ENCODE results near the gene GRIK4. TPM values are rescaled to one million over a fixed set of nuclear protein-coding genes. Genes with fewer than 3 reads are reported as not detected.
"Not testable (repeated sequence)": the region's sequence is repeated elsewhere in the genome, so short reads cannot be mapped to it uniquely, and the experiment has no call there.

Gene GRIK4
- total RNA-seq, 1 donor from 2014 or later, result 0.52 TPM

DNA sequence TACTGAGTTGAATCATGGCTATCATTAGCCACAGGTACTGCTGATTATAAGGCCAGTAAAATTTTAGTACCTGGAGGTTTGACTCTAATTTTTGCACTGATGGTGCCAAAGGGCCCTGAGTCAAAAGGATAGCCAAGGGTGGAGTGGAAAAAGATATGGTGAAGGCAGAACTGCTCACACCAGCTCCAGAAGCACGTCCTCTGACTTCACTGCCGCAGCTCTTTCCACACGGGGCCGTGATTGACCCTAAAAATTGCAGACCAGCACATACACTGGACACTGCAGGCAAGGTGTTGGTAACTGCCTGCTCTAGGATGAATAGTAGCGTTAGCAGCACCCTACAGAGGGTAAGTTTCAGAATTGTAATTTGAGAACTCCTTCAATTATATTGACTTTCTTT is 25.4 kb upstream of the GRIK4 start:
- peaks cover 23 to 45% (median 42%) of the 10 kb centered on the region in 3 donors for H3K36me3 ChIP-seq (ENCODE audit: control insufficient read depth in 3 of 3, insufficient read depth in 3 of 3, low read length in 3 of 3)

DNA sequence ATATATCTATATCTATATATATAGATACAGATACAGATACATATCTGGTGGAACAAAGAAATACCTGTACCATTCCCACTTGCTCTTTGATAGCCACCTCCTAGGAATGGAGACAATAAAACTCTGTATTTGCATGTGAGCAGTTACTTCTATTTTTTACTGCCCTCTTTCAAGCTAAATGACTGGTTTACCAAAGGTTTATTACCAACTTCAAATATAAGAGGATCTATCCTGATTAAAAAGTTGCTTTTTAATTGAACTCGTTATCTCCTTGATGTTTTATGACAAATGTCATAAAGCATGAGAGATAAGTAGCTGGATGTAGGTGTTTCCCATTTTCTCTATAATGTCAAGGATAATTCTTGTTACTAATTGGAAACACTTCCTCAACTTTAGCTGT is 21.7 kb upstream of the GRIK4 start:
- no peaks in the 10 kb centered on the region for H3K9me3 ChIP-seq (ENCODE audit: control insufficient read depth in 3 of 3, low read length in 3 of 3)
- H3K27ac ChIP-seq (ENCODE audit: low read depth, low read length), result no peak overlapping the region
- H3K36me3 ChIP-seq (ENCODE audit: control insufficient read depth in 3 of 3, insufficient read depth in 3 of 3, low read length in 3 of 3), result peaks cover 12 to 28% (median 26%) of the 10 kb centered on the region in 3 donors
- H3K4me3 ChIP-seq (ENCODE audit: low read length in 3 of 3), result no peak overlapping the region
- no peaks in the 10 kb centered on the region for H3K27me3 ChIP-seq (ENCODE audit: control insufficient read depth in 3 of 3, insufficient read depth in 3 of 3, low read length in 3 of 3)
- no peak overlapping the region for H3K9ac ChIP-seq (ENCODE audit: low read depth in 1 of 3, low read length in 3 of 3)
- no peaks in the 10 kb centered on the region for H3K4me1 ChIP-seq (ENCODE audit: control insufficient read depth in 3 of 3, insufficient read depth in 3 of 3, low read length in 3 of 3)

More for the DNA sequence above, 25.4 kb upstream of the GRIK4 start:
- H3K27me3 ChIP-seq (ENCODE audit: control insufficient read depth in 3 of 3, insufficient read depth in 3 of 3, low read length in 3 of 3), result no peaks in the 10 kb centered on the region
- no peak overlapping the region for H3K9ac ChIP-seq (ENCODE audit: low read depth in 1 of 3, low read length in 3 of 3)
- no peaks in the 10 kb centered on the region for H3K4me1 ChIP-seq (ENCODE audit: control insufficient read depth in 3 of 3, insufficient read depth in 3 of 3, low read length in 3 of 3)
- H3K9me3 ChIP-seq (ENCODE audit: control insufficient read depth in 3 of 3, low read length in 3 of 3), result no peaks in the 10 kb centered on the region
- H3K4me3 ChIP-seq (ENCODE audit: low read length in 3 of 3), result no peak overlapping the region
- H3K27ac ChIP-seq (ENCODE audit: low read depth, low read length), result no peak overlapping the region

DNA sequence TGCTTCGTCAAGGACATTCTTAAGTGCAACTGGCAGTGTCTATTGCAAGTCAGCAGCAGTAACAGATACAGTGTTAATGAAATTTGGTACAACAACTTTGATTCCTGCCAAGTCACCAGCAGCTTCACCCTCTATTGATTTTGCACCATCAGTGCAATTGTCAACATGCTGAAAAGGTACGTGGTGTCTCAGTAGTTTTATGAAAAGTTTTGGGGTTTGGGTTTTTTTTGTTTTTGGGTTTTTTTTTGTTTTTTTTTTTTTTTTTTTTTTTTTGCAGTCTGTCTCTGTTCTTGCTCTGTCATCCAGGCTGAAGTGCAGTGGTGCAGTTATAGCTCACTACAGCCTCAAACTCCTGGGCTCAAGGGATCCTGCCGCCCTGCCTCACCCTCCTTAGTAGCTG is 19.1 kb upstream of the GRIK4 start:
- H3K9me3 ChIP-seq (ENCODE audit: control insufficient read depth in 3 of 3, low read length in 3 of 3), result no peaks in the 10 kb centered on the region
- no peaks in the 10 kb centered on the region for H3K27me3 ChIP-seq (ENCODE audit: control insufficient read depth in 3 of 3, insufficient read depth in 3 of 3, low read length in 3 of 3)
- H3K9ac ChIP-seq (ENCODE audit: low read depth in 1 of 3, low read length in 3 of 3), result no peak overlapping the region
- no peak overlapping the region for H3K27ac ChIP-seq (ENCODE audit: low read depth, low read length)
- H3K4me1 ChIP-seq (ENCODE audit: control insufficient read depth in 3 of 3, insufficient read depth in 3 of 3, low read length in 3 of 3), result no peaks in the 10 kb centered on the region
- peaks cover 1 to 9% (median 2%) of the 10 kb centered on the region in 3 donors for H3K36me3 ChIP-seq (ENCODE audit: control insufficient read depth in 3 of 3, insufficient read depth in 3 of 3, low read length in 3 of 3)
- no peak overlapping the region for H3K4me3 ChIP-seq (ENCODE audit: low read length in 3 of 3)

DNA sequence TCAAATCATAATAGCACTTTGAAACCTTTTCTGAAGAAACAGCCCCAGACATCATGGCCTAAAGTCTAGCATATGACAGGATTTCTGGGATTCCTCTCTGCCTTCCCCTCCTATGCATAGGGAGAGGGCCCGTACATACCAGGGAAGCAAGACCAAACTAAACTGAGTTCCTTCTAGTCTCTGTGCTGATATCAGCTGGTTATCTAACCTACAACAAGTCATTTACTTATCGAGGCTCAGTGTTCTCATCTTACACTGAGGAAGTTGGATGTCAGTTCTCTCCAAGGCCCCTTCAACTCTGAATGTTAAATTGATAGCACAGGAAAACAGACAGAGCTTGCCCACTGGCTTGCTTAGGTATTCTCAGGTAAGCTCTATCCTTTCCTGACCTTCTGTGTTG is 17.0 kb upstream of the GRIK4 start:
- H3K4me1 ChIP-seq (ENCODE audit: control insufficient read depth in 3 of 3, insufficient read depth in 3 of 3, low read length in 3 of 3), result no peaks in the 10 kb centered on the region
- H3K9me3 ChIP-seq (ENCODE audit: control insufficient read depth in 3 of 3, low read length in 3 of 3), result no peaks in the 10 kb centered on the region
- H3K36me3 ChIP-seq (ENCODE audit: control insufficient read depth in 3 of 3, insufficient read depth in 3 of 3, low read length in 3 of 3), result peaks cover 0 to 6% (median 0%) of the 10 kb centered on the region in 3 donors
- H3K9ac ChIP-seq (ENCODE audit: low read depth in 1 of 3, low read length in 3 of 3), result no peak overlapping the region
- H3K4me3 ChIP-seq (ENCODE audit: low read length in 3 of 3), result no peak overlapping the region
- no peak overlapping the region for H3K27ac ChIP-seq (ENCODE audit: low read depth, low read length)
- H3K27me3 ChIP-seq (ENCODE audit: control insufficient read depth in 3 of 3, insufficient read depth in 3 of 3, low read length in 3 of 3), result no peaks in the 10 kb centered on the region

DNA sequence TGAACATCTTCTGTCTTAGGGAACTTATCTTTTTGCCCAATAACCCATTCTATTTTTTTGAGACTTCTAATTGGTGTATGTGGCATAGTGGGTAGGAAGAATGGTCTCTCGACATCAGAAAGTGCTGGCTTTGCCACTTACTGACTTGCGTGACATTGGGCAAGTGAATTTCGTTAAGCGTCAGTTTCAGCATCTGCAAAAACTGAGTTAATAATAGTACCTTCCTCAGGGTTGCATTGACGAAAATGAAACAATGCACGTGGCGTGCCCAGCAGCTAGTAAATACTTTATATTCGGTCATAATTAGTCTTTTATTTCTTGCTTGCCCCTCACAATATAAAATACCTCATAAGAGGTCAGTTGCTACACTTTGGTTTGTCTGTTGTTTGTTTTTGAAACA is 12.5 kb upstream of the GRIK4 start:
- Histone ChIP-seq H3K36me3 (ENCODE audit: control insufficient read depth in 3 of 3, insufficient read depth in 3 of 3, low read length in 3 of 3) (no peaks in the 10 kb centered on the region), H3K4me1 (ENCODE audit: control insufficient read depth in 3 of 3, insufficient read depth in 3 of 3, low read length in 3 of 3) (peaks cover 0 to 2% (median 0%) of the 10 kb centered on the region in 3 donors), H3K27me3 (ENCODE audit: control insufficient read depth in 3 of 3, insufficient read depth in 3 of 3, low read length in 3 of 3) (peaks cover 0 to 7% (median 3%) of the 10 kb centered on the region in 3 donors), H3K4me3 (ENCODE audit: low read length in 3 of 3) (no peak overlapping the region), H3K27ac (ENCODE audit: low read depth, low read length) (no peak overlapping the region), H3K9me3 (ENCODE audit: control insufficient read depth in 3 of 3, low read length in 3 of 3) (no peaks in the 10 kb centered on the region), H3K9ac (ENCODE audit: low read depth in 1 of 3, low read length in 3 of 3) (no peak overlapping the region)

DNA sequence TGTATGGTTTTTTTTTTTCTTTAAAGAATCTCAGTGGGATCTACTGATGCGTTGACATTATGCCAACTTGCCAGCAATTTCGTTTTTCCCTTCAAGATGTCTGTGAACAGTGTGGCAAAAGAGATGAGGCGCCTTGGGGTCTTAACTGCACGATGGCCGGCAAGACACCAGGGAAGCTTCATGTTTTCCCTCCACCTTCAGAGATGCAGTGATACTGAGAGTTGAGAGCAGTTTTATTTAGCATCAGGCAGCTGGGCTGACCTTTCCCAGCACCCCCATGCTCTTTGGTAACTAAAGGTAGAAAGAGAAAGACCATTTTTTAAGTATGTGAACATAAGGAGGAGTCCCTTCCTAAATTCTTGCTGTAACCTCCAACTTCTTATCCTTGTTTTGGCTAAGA is 11.7 kb upstream of the GRIK4 start:
- Histone ChIP-seq H3K27me3 (ENCODE audit: control insufficient read depth in 3 of 3, insufficient read depth in 3 of 3, low read length in 3 of 3) (peaks cover 3 to 7% (median 3%) of the 10 kb centered on the region in 3 donors), H3K36me3 (ENCODE audit: control insufficient read depth in 3 of 3, insufficient read depth in 3 of 3, low read length in 3 of 3) (no peaks in the 10 kb centered on the region), H3K4me1 (ENCODE audit: control insufficient read depth in 3 of 3, insufficient read depth in 3 of 3, low read length in 3 of 3) (peaks cover 0 to 2% (median 0%) of the 10 kb centered on the region in 3 donors), H3K4me3 (ENCODE audit: low read length in 3 of 3) (no peak overlapping the region), H3K9ac (ENCODE audit: low read depth in 1 of 3, low read length in 3 of 3) (peak overlapping the region in 1 of 3 donors; percentile 8), H3K9me3 (ENCODE audit: control insufficient read depth in 3 of 3, low read length in 3 of 3) (no peaks in the 10 kb centered on the region), H3K27ac (ENCODE audit: low read depth, low read length) (no peak overlapping the region)

DNA sequence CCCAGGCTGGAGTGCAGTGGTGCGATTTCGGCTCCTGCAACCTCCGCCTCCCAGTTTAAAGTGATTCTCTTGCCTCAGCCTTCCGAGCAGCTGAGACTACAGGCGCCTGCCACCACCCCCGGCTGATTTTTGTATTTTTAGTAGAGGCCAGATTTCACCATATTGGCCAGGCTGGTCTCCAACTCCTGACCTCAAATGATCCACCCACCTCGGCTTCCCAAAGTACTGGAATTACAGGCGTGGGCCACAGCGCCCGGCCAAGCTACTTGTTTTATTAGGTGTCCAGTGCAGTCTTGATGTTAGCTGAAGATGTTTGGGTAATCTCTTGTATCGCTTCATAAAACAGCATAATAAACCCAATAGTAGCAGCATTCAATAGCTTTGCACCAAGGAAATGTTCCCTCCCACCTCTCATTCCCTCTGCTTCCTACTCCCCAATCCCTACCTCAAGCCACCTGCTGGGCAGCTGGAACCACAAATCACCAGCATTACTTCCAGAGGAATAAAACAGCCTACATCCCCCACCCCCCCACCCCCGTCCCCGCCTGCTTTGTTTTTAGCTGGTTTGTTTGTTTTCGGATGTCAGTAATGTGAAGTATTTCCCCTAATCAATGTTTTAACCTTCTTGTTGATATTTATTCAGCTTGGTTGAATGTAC is 11.0 kb upstream of the GRIK4 start:
- no peak overlapping the region for H3K27ac ChIP-seq (ENCODE audit: low read depth, low read length)
- no peak overlapping the region for H3K9ac ChIP-seq (ENCODE audit: low read depth in 1 of 3, low read length in 3 of 3)
- H3K4me3 ChIP-seq (ENCODE audit: low read length in 3 of 3), result no peak overlapping the region
- H3K27me3 ChIP-seq (ENCODE audit: control insufficient read depth in 3 of 3, insufficient read depth in 3 of 3, low read length in 3 of 3), result peaks cover 3 to 7% (median 3%) of the 10 kb centered on the region in 3 donors
- peaks cover 0 to 2% (median 0%) of the 10 kb centered on the region in 3 donors for H3K4me1 ChIP-seq (ENCODE audit: control insufficient read depth in 3 of 3, insufficient read depth in 3 of 3, low read length in 3 of 3)
- no peaks in the 10 kb centered on the region for H3K36me3 ChIP-seq (ENCODE audit: control insufficient read depth in 3 of 3, insufficient read depth in 3 of 3, low read length in 3 of 3)
- H3K9me3 ChIP-seq (ENCODE audit: control insufficient read depth in 3 of 3, low read length in 3 of 3), result no peaks in the 10 kb centered on the region

DNA sequence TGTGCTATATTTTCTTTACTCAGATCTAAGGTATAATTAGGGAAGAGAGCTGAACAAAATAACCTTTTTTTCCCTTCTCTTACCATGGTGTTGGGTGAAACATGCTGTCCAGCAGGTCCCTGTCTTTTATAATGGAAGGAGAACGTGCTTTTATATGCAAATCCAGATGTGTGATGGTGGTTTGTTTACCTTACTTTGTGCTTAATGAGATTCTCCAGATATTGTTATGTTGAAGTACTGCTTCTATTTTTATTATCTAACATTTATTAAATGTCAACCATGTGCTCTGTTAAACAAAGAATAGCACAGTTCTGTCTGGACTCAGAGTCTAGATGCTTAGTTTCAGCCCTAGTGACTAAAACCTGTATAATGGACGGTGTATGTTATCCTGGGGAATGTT is 10.1 kb upstream of the GRIK4 start:
- Histone ChIP-seq H3K4me1 (ENCODE audit: control insufficient read depth in 3 of 3, insufficient read depth in 3 of 3, low read length in 3 of 3) (peaks cover 0 to 2% (median 0%) of the 10 kb centered on the region in 3 donors), H3K9ac (ENCODE audit: low read depth in 1 of 3, low read length in 3 of 3) (no peak overlapping the region), H3K9me3 (ENCODE audit: control insufficient read depth in 3 of 3, low read length in 3 of 3) (no peaks in the 10 kb centered on the region), H3K27ac (ENCODE audit: low read depth, low read length) (no peak overlapping the region), H3K36me3 (ENCODE audit: control insufficient read depth in 3 of 3, insufficient read depth in 3 of 3, low read length in 3 of 3) (no peaks in the 10 kb centered on the region), H3K27me3 (ENCODE audit: control insufficient read depth in 3 of 3, insufficient read depth in 3 of 3, low read length in 3 of 3) (peaks cover 4 to 8% (median 7%) of the 10 kb centered on the region in 3 donors), H3K4me3 (ENCODE audit: low read length in 3 of 3) (no peak overlapping the region)

DNA sequence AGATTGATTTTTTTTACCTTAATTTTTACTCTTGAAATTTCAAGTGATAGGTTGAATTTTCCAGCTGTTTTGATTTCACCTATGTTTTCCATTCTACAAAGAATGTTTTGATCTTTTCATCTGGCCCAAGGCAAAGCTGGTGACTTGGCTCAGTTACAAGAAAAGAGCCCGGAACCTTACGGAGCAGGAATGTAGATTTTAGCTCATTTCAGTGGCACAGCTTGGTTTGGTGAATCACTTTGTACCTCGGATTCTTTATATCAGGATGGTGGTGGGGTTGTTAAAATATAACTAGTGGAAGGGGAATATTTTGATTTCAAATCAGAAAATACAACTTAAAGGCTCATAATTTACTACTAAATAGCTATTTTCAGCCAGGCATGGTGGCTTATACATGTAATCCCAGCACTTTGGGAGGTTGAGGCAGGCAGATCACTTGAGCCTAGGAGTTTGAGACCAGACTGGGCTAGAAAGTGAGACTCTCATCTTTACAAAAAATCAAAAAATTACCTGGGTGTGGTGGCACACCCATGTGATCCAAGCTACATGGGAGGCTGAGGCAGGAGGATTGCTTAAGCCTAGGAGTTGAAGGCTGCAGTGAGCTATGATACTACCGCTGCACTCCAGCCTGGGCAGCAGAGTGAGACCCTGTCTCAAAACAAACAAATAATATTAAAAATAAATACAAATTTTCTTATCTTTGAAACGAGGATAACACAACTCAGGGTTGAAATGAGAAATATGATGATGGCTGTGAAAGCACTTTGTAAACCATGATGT is 9.4 kb upstream of the GRIK4 start:
- H3K4me3 ChIP-seq (ENCODE audit: low read length in 3 of 3), result no peak overlapping the region
- H3K9ac ChIP-seq (ENCODE audit: low read depth in 1 of 3, low read length in 3 of 3), result no peak overlapping the region
- no peaks in the 10 kb centered on the region for H3K9me3 ChIP-seq (ENCODE audit: control insufficient read depth in 3 of 3, low read length in 3 of 3)
- peaks cover 5 to 11% (median 7%) of the 10 kb centered on the region in 3 donors for H3K27me3 ChIP-seq (ENCODE audit: control insufficient read depth in 3 of 3, insufficient read depth in 3 of 3, low read length in 3 of 3)
- H3K36me3 ChIP-seq (ENCODE audit: control insufficient read depth in 3 of 3, insufficient read depth in 3 of 3, low read length in 3 of 3), result no peaks in the 10 kb centered on the region
- H3K4me1 ChIP-seq (ENCODE audit: control insufficient read depth in 3 of 3, insufficient read depth in 3 of 3, low read length in 3 of 3), result peaks cover 0 to 2% (median 0%) of the 10 kb centered on the region in 3 donors
- H3K27ac ChIP-seq (ENCODE audit: low read depth, low read length), result no peak overlapping the region

DNA sequence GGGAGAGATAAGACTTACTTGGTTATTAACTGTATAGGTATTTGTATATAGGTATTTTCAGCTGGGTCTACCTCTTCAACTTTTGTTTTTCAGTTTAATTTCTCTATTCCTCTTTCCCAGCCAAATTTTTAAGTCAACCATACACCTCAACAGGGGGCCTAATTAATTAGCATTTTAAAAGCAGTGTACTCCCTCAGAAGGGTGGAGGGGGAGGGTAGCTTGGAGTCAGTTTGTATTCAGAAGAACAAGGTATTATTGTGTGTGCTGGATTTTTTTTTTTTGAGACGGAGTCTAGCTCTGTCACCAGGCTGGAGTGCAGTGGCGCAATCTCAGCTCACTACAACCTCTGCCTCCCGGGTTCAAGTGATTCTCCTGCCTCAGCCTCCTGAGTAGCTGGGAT is 8.0 kb upstream of the GRIK4 start:
- H3K36me3 ChIP-seq (ENCODE audit: control insufficient read depth in 3 of 3, insufficient read depth in 3 of 3, low read length in 3 of 3); H3K4me1 ChIP-seq (ENCODE audit: control insufficient read depth in 3 of 3, insufficient read depth in 3 of 3, low read length in 3 of 3); H3K9me3 ChIP-seq (ENCODE audit: control insufficient read depth in 3 of 3, low read length in 3 of 3); H3K9ac ChIP-seq (ENCODE audit: low read depth in 1 of 3, low read length in 3 of 3); H3K4me3 ChIP-seq (ENCODE audit: low read length in 3 of 3); H3K27ac ChIP-seq (ENCODE audit: low read depth, low read length): not testable (repeated sequence)
- H3K27me3 ChIP-seq (ENCODE audit: control insufficient read depth in 3 of 3, insufficient read depth in 3 of 3, low read length in 3 of 3), result peaks cover 5 to 13% (median 7%) of the 10 kb centered on the region in 3 donors

All from skeletal muscle tissue (tissue), 4 donors.